Thyroid gland (tissue), 4 donors: ENCODE results near the gene BARHL1. TPM values are rescaled to one million over a fixed set of nuclear protein-coding genes. Genes with fewer than 3 reads are reported as not detected.

Experiments used
- DNase-seq, 2 donors: peaks; one replicate each; pipeline ENCODE4 v3.0.0-alpha.2; 2019
- H3K27ac ChIP-seq, 3 donors: fragments of 200-600 bp; sonication (generic); 1 replicate in 2 of 3; 2 replicates in 1 of 3; pipeline ENCODE4 v1.5.1; 2016 to 2019; ENCODE audit warnings: mild to moderate bottlenecking in 1 of 3, moderate library complexity in 1 of 3
- H3K27me3 ChIP-seq: fragments of 200-600 bp; sonication (generic); one replicate; pipeline ENCODE4 v1.5.1; 2019
- H3K36me3 ChIP-seq, 2 donors: fragments of 200-600 bp; sonication (generic); one replicate each; pipeline ENCODE4 v1.5.1; 2016 to 2019
- H3K4me1 ChIP-seq, 2 donors: fragments of 200-600 bp; sonication (generic); one replicate each; pipeline ENCODE4 v1.5.1; 2017 to 2019
- H3K4me3 ChIP-seq, 3 donors: fragments of 200-600 bp; sonication (generic); replicated peaks in 1 of 3; 1 replicate in 2 of 3; 2 replicates in 1 of 3; pipeline ENCODE4 v1.5.1; 2016; ENCODE audit warnings: mild to moderate bottlenecking in 1 of 3
- H3K9me3 ChIP-seq: fragments of 200-600 bp; sonication (generic); one replicate; pipeline ENCODE4 v1.5.1; 2017
- CTCF ChIP-seq, 6 experiments: fragments of 200-600 bp in 3 of 6; fragments of 450-650 bp in 3 of 6; sonication (generic) in 3 of 6; IDR thresholded peaks; one replicate each; pipeline ENCODE4 v1.5.1; 2016 to 2019; ENCODE audit warnings: antibody characterized with exemption in 6 of 6, mild to moderate bottlenecking in 2 of 6, inconsistent platforms in 1 of 6, moderate library complexity in 1 of 6
- POLR2A ChIP-seq, 2 donors: fragments of 450-650 bp; IDR thresholded peaks; one replicate each; pipeline ENCODE4 v1.6.1; 2017; ENCODE audit warnings: antibody characterized with exemption in 2 of 2, mild to moderate bottlenecking in 2 of 2, moderate library complexity in 1 of 2
- WGBS, 2 donors: methylation state at CpG; one replicate each; pipeline ENCODE4 v1.1.5; 2017; 5-methylcytosine and 5-hydroxymethylcytosine counted together
- intact Hi-C: fragments of 100-400 bp; cut with DNase I; formaldehyde crosslinking; loops from one replicate; pipeline ENCODE4 v1.15.1; 2023
- total RNA-seq, 4 donors: library from RNA; depleted of rRNA; stranded (reverse); fragments of >200 nt; gene quantifications; one replicate each; pipeline ENCODE4 v1.2.3, GENCODE V29; 2016

The BARHL1 gene
- total RNA-seq, 4 donors from 2014 or later: not detected

DNA sequence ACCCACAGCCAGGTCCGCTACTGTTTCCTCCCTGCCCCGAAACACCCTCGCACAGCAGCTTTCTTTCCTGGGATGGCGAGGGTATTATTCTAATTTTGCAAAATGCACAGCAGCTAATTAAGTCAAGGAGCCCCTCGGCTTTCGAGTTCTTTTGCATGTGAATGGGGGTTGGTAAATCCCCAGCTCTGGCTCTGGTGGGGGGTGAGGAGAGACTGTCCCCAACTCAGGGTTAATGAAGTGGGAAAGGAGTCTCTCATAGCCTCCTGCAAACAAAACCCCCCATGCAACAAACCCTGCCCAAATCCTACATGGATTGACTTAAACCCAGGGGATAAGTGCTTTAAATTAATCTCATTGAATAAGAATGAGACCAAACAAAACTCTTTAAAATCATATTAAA lies 8.8 kb downstream of the BARHL1 start:
- no peaks in the 10 kb centered on the region for H3K9me3 ChIP-seq
- H3K4me1 ChIP-seq: peaks cover 0 to 16% of the 10 kb centered on the region in 2 donors
- H3K27ac ChIP-seq: no peak overlapping the region
- H3K36me3 ChIP-seq: peaks cover 16 to 30% of the 10 kb centered on the region in 2 donors
- no peak overlapping the region for H3K4me3 ChIP-seq
- no peak for DNase-seq
- 19 to 38% methylated on average over 6 of the region's 6 CpGs for WGBS, 2 donors
- H3K27me3 ChIP-seq: peaks cover 32% of the 10 kb centered on the region
- TF ChIP-seq CTCF (IDR thresholded peaks at IDR 0.05): no peak
- TF ChIP-seq POLR2A (IDR thresholded peaks at IDR 0.05): no peak
- intact Hi-C loops: no loop called here

GRCh38 chr9:132591751-132592314 lies 9.4 kb downstream of the BARHL1 start:
- peaks cover 0 to 16% of the 10 kb centered on the region in 2 donors for H3K4me1 ChIP-seq
- no peak overlapping the region for H3K4me3 ChIP-seq
- H3K27me3 ChIP-seq: peaks cover 26% of the 10 kb centered on the region
- H3K27ac ChIP-seq: no peak overlapping the region
- H3K36me3 ChIP-seq: peaks cover 16 to 31% of the 10 kb centered on the region in 2 donors
- DNase-seq: no peak
- TF ChIP-seq POLR2A (IDR thresholded peaks at IDR 0.05) (no peak), CTCF (IDR thresholded peaks at IDR 0.05) (no peak)
- intact Hi-C loops: no loop called here
- 65% methylated on average over 9 of the region's 9 CpGs for WGBS, 2 donors
- H3K9me3 ChIP-seq: no peaks in the 10 kb centered on the region

DNA sequence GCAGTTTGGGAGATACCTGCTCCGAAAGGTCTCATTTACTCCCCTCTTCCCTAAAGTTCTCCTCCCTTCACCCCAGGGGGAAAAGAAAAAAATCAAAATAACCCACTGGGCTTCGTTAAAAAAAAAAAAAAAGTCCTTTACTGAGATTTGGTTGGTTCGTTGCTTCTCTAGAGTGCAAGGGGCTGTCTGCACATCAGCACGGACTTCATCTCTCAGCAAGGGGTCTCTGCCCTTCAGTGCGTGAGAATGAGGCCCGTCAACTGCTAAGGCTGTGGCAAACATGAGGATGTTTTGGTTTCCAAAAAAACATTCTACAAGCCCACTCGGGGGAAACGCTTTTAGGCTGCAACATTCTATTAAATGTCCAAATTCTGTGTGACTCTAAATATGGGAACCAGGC lies 10.0 kb downstream of the BARHL1 start:
- no peak for DNase-seq
- H3K9me3 ChIP-seq: no peaks in the 10 kb centered on the region
- 83 to 85% methylated on average over 8 of the region's 8 CpGs for WGBS, 2 donors
- H3K4me1 ChIP-seq: peaks cover 0 to 16% of the 10 kb centered on the region in 2 donors
- no peak overlapping the region for H3K27ac ChIP-seq
- intact Hi-C loops: no loop called here
- peaks cover 16 to 31% of the 10 kb centered on the region in 2 donors for H3K36me3 ChIP-seq
- peaks cover 20% of the 10 kb centered on the region for H3K27me3 ChIP-seq
- no peak overlapping the region for H3K4me3 ChIP-seq
- no peak for TF ChIP-seq POLR2A (IDR thresholded peaks at IDR 0.05)
- TF ChIP-seq CTCF (IDR thresholded peaks at IDR 0.05): no peak

- no peak for DNase-seq
- H3K36me3 ChIP-seq: peaks cover 16 to 35% of the 10 kb centered on the region in 2 donors
- H3K27ac ChIP-seq: no peak overlapping the region
- TF ChIP-seq POLR2A (IDR thresholded peaks at IDR 0.05): no peak
- TF ChIP-seq CTCF (IDR thresholded peaks at IDR 0.05): no peak
- intact Hi-C loops: no loop called here
- no peaks in the 10 kb centered on the region for H3K9me3 ChIP-seq
- peaks cover 0 to 15% of the 10 kb centered on the region in 2 donors for H3K4me1 ChIP-seq
- no peak overlapping the region for H3K4me3 ChIP-seq
- H3K27me3 ChIP-seq: peaks cover 9% of the 10 kb centered on the region
- 93 to 97% methylated on average over 12 to 13 of the region's 13 CpGs for WGBS, 2 donors
Observed at GRCh38 chr9:132594412-132594811, 12.0 kb downstream of the BARHL1 start.

DNA sequence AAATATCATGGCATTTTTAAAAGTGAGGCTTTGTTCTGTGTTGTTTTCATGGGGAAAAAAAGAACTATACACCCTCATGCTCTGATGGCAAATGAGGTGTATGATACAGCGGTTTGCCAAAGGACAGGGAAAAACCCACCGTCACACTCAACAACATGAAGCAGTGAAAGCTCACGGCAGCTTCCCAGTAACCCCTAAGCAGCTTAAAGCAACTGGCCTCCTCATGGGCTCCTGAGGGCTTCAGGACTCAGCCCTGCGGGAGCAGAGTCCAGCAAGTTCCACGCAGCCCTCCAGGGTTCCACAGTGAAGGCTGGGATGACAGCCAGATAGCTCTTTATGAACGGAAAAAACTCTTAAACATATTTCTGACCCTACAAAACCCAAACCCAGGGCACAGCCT lies 12.9 kb downstream of the BARHL1 start:
- Histone ChIP-seq H3K4me3 (no peak overlapping the region), H3K9me3 (no peaks in the 10 kb centered on the region), H3K4me1 (peaks cover 0 to 6% of the 10 kb centered on the region in 2 donors), H3K36me3 (peaks cover 16 to 36% of the 10 kb centered on the region in 2 donors), H3K27me3 (peaks cover 1% of the 10 kb centered on the region), H3K27ac (no peak overlapping the region)
- TF ChIP-seq CTCF (IDR thresholded peaks at IDR 0.05): no peak
- TF ChIP-seq POLR2A (IDR thresholded peaks at IDR 0.05): no peak
- DNase-seq: no peak
- WGBS, 2 donors: 80 to 86% methylated on average over 6 of the region's 6 CpGs
- intact Hi-C loops: no loop called here
